GM12873 (cell line): Measurements from ENCODE around the gene DEXI.

Source experiments
- TF ChIP-seq, protein P1 (sequence below): IDR thresholded peaks from 2 replicates; pipeline ENCODE4 v1.5.1; 2012; ENCODE audit warnings: low read depth, mild to moderate bottlenecking, moderate library complexity, low read length, control low read depth; ENCODE audit not compliant: insufficient read depth; ENCODE audit errors: missing control alignments

DEXI gene

DNA sequence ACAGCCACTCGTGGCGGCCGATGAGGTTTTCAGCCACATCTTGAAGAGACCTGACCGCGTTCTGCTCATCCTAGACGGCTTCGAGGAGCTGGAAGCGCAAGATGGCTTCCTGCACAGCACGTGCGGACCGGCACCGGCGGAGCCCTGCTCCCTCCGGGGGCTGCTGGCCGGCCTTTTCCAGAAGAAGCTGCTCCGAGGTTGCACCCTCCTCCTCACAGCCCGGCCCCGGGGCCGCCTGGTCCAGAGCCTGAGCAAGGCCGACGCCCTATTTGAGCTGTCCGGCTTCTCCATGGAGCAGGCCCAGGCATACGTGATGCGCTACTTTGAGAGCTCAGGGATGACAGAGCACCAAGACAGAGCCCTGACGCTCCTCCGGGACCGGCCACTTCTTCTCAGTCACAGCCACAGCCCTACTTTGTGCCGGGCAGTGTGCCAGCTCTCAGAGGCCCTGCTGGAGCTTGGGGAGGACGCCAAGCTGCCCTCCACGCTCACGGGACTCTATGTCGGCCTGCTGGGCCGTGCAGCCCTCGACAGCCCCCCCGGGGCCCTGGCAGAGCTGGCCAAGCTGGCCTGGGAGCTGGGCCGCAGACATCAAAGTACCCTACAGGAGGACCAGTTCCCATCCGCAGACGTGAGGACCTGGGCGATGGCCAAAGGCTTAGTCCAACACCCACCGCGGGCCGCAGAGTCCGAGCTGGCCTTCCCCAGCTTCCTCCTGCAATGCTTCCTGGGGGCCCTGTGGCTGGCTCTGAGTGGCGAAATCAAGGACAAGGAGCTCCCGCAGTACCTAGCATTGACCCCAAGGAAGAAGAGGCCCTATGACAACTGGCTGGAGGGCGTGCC is 35.1 kb downstream of the DEXI start:
- TF ChIP-seq, protein P1, sequence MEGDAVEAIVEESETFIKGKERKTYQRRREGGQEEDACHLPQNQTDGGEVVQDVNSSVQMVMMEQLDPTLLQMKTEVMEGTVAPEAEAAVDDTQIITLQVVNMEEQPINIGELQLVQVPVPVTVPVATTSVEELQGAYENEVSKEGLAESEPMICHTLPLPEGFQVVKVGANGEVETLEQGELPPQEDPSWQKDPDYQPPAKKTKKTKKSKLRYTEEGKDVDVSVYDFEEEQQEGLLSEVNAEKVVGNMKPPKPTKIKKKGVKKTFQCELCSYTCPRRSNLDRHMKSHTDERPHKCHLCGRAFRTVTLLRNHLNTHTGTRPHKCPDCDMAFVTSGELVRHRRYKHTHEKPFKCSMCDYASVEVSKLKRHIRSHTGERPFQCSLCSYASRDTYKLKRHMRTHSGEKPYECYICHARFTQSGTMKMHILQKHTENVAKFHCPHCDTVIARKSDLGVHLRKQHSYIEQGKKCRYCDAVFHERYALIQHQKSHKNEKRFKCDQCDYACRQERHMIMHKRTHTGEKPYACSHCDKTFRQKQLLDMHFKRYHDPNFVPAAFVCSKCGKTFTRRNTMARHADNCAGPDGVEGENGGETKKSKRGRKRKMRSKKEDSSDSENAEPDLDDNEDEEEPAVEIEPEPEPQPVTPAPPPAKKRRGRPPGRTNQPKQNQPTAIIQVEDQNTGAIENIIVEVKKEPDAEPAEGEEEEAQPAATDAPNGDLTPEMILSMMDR: no peak

DNA sequence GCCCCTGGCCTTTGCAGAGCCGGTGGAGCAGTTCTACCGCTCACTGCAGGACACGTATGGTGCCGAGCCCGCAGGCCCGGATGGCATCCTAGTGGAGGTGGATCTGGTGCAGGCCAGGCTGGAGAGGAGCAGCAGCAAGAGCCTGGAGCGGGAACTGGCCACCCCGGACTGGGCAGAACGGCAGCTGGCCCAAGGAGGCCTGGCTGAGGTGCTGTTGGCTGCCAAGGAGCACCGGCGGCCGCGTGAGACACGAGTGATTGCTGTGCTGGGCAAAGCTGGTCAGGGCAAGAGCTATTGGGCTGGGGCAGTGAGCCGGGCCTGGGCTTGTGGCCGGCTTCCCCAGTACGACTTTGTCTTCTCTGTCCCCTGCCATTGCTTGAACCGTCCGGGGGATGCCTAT is 35.8 kb downstream of the DEXI start:
- TF ChIP-seq, protein P1: no peak

DNA sequence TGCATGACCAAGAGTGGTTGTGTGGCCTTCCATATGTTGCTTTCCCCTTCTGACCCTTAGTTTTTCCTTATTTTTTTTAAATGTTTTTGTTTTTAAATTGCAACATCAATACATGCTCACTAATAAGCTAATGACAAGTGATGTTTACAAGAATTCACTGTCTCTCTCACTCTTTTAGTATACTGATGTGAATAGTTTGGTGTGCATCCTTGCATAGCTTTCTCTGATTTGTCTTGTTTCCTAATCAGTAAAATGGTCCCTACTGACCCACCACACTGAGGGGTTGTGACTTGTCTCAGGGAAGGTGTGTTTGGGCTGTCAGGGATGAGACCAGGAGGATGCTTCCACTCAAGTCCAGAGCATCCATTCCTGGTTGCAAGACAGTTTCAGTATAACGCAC is 39.3 kb downstream of the DEXI start:
- TF ChIP-seq, protein P1: no peak

DNA sequence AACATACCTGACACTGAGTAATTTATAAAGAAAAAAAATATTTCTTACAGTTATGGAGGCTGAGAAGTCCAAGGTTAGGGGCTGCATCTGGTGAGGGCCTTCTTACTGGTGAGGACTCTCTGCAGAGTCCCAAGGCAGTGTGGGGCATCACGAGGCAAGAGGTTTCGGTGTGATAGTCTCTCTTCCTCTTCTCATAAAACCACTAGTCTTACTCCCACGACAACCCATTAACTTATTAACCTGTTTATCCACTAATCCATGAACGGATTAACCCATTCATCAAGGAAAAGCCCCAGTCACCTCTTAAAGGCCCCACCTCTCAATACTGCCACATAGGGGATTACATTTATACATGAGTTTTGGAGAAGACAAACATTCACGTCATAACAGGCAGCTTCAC is 45.1 kb downstream of the DEXI start:
- TF ChIP-seq, protein P1: no peak

DNA sequence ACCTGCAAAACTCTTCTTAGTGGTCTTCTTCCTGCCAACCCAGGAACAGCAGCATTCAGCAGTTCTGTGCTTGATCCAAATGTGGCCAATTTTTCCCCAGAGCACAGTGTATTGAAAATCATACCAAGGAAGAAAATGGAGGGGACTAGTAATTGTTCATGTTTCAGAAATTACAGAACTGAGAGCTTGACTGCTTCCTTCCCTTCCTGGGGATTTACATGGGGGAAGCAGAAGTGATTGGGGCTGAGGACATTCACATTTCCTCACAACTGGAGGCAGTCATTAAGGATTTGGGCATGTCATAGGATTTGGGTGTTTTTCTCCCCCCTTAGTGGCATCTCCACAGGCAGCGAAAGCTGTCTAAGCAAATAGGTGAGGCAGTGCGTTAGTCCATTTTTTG is 45.5 kb downstream of the DEXI start:
- TF ChIP-seq, protein P1: no peak

DNA sequence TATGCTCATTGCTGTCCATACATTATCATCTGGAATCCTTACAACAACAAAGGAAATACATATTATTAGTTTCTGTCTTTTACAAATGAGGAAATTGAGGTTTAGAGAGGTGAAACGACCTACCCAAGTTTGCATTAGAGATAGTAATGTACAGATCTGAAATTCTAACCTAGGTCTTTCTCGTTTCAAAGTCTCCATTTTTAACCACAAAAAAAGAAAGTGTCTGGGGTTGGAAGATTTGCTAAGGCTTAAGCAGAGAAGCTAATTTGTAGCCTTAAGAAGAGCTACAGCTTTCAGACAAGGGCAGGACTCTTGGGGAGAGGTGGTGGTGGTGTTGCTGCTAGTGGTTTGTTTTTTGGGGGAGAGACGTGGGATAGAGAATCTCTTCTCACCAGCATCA is 46.1 kb downstream of the DEXI start:
- TF ChIP-seq, protein P1: no peak

DNA sequence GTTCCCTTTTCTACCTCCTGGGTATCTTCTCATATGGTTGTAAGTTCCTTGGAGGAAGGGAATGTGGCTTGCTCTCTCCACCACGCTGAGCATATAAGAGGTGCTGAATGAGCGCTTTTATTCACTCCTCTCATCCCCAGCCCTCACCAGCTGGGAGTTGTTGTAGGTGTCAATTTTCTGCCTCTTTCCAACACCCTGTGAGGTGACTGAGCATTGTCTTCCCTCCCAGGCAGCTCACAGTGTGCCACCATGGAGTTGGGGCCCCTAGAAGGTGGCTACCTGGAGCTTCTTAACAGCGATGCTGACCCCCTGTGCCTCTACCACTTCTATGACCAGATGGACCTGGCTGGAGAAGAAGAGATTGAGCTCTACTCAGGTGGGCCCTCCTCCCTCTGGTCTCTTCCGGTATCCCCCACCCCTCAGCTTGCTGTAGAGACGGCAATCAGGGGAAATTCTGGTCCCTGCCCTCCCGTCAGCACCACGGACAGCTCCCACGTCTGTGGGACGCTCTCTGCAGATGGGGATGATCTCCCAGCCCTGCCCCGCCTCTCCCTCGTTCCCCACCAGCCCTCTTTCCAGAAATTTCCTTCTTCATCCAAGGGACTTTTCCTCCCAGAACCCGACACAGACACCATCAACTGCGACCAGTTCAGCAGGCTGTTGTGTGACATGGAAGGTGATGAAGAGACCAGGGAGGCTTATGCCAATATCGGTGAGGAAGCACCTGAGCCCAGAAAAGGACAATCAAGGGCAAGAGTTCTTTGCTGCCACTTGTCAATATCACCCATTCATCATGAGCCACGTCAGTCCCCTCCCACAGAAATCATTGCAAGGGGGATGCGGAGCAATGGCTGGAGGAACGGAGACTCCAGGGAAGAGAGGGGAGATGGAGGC is 47.0 kb downstream of the DEXI start:
- TF ChIP-seq, protein P1: no peak
